HG02943 (cell line): ENCODE results near the gene KRT80.

Experiments used
- ATAC-seq: cut with Tn5 transposase; IDR thresholded peaks from one replicate; pipeline ENCODE4 v1.9.1; 2021; ENCODE audit warnings: mild to moderate bottlenecking, low read depth, moderate library complexity; ENCODE audit not compliant: unreplicated experiment

The KRT80 gene

GRCh38 chr12:52141875-52142274, 49.9 kb downstream of the KRT80 start:
- ATAC-seq = no peak

- ATAC-seq = no peak
Measured at GRCh38 chr12:52141306-52141705, 50.5 kb downstream of the KRT80 start.

GRCh38 chr12:52139579-52140062, 52.2 kb downstream of the KRT80 start:
- ATAC-seq = no peak

- ATAC-seq = no peak
Measured at GRCh38 chr12:52139147-52139546, 52.7 kb downstream of the KRT80 start.

- ATAC-seq = no peak
Measured at GRCh38 chr12:52137746-52138145, 54.1 kb downstream of the KRT80 start.

GRCh38 chr12:52132754-52133161, 59.1 kb downstream of the KRT80 start:
- no peak for ATAC-seq

GRCh38 chr12:52130711-52131110, 61.1 kb downstream of the KRT80 start:
- no peak for ATAC-seq

GRCh38 chr12:52127683-52128450, 63.9 kb downstream of the KRT80 start:
- ATAC-seq = no peak

GRCh38 chr12:52126605-52127578, 64.9 kb downstream of the KRT80 start:
- no peak for ATAC-seq

- no peak for ATAC-seq
Measured at GRCh38 chr12:52126050-52126604, 65.7 kb downstream of the KRT80 start.

GRCh38 chr12:52125476-52125900, 66.3 kb downstream of the KRT80 start:
- no peak for ATAC-seq

GRCh38 chr12:52123487-52124186, 68.2 kb downstream of the KRT80 start:
- no peak for ATAC-seq

- no peak for ATAC-seq
Measured at GRCh38 chr12:52122904-52123303, 68.9 kb downstream of the KRT80 start.

GRCh38 chr12:52122540-52122871, 69.3 kb downstream of the KRT80 start:
- ATAC-seq = no peak

- ATAC-seq = no peak
Measured at GRCh38 chr12:52121824-52122539, 69.8 kb downstream of the KRT80 start.

- ATAC-seq = no peak
Measured at GRCh38 chr12:52120951-52121823, 70.6 kb downstream of the KRT80 start.

GRCh38 chr12:52119398-52120254, 72.2 kb downstream of the KRT80 start:
- ATAC-seq = no peak
